Measurements from ENCODE around the gene GJA3.

DNA sequence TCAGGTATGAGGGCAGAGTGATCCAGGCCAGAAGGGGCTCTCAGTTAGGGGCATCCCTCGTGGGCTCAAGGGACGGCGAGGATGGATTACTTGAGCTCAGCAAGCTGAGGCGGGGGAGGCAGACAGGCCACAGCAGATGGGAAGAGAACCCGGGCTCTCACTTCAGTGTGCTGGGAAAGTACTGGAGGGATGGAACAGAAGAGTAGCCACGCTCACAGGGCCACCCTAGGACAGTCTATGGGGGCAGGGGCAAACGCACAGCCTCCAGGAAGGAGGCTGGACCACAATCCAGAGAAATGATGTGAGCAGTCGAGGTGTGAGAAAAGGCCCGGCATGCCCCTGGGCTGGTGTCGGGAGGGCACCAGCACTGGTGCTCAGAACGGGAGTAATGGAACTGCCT lies 9.2 kb downstream of the GJA3 start:
- TF ChIP-seq TCF12 (IDR thresholded peaks at IDR 0.05; ENCODE audit: low read depth, low read length) (no peak), POLR2AphosphoS5 (IDR thresholded peaks at IDR 0.05; ENCODE audit: low read depth, low read length) (no peak), POU5F1 (IDR thresholded peaks at IDR 0.05; ENCODE audit: low read depth, low read length) (no peak), TAF7 (optimal IDR thresholded peaks at IDR 0.05; ENCODE audit: borderline replicate concordance, low read depth, low read length) (no peak), EP300 (IDR thresholded peaks at IDR 0.05; ENCODE audit: borderline replicate concordance in 1 of 2, low read depth in 2 of 2, low read length in 2 of 2) (no peak), RAD21 (IDR thresholded peaks at IDR 0.05 in 1 of 2, conservative IDR thresholded peaks at IDR 0.05 in 1 of 2; ENCODE audit: low read depth in 2 of 2, low read length in 2 of 2) (no peak), SP4 (IDR thresholded peaks at IDR 0.05; ENCODE audit: low read length) (no peak), EGR1 (IDR thresholded peaks at IDR 0.05; ENCODE audit: borderline replicate concordance, low read depth, low read length) (no peak), NRF1 (IDR thresholded peaks at IDR 0.05; ENCODE audit: low read depth, low read length) (no peak)
- TF ChIP-seq, protein P1, sequence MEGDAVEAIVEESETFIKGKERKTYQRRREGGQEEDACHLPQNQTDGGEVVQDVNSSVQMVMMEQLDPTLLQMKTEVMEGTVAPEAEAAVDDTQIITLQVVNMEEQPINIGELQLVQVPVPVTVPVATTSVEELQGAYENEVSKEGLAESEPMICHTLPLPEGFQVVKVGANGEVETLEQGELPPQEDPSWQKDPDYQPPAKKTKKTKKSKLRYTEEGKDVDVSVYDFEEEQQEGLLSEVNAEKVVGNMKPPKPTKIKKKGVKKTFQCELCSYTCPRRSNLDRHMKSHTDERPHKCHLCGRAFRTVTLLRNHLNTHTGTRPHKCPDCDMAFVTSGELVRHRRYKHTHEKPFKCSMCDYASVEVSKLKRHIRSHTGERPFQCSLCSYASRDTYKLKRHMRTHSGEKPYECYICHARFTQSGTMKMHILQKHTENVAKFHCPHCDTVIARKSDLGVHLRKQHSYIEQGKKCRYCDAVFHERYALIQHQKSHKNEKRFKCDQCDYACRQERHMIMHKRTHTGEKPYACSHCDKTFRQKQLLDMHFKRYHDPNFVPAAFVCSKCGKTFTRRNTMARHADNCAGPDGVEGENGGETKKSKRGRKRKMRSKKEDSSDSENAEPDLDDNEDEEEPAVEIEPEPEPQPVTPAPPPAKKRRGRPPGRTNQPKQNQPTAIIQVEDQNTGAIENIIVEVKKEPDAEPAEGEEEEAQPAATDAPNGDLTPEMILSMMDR (IDR thresholded peaks at IDR 0.05; ENCODE audit: control extremely low read depth in 1 of 3, insufficient read depth in 1 of 3, low read depth in 1 of 3, low read length in 3 of 3) = no peak
- TF ChIP-seq, protein P2, sequence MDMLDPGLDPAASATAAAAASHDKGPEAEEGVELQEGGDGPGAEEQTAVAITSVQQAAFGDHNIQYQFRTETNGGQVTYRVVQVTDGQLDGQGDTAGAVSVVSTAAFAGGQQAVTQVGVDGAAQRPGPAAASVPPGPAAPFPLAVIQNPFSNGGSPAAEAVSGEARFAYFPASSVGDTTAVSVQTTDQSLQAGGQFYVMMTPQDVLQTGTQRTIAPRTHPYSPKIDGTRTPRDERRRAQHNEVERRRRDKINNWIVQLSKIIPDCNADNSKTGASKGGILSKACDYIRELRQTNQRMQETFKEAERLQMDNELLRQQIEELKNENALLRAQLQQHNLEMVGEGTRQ (IDR thresholded peaks at IDR 0.05; ENCODE audit: low read length) = no peak
